AG10803 (cell line): ENCODE results near the gene CCDC137.
A peak's percentile ranks its signal among the peaks of the same experiment; 100 is the strongest.
"Not testable (repeated sequence)": the region's sequence is repeated elsewhere in the genome, so short reads cannot be mapped to it uniquely, and the experiment has no call there.

Source experiments
- DNase-seq: peaks from one replicate; pipeline ENCODE4 v3.0.0; 2010; ENCODE audit warnings: low read depth
- H3K4me3 ChIP-seq: 2 replicates; pipeline ENCODE4 v1.5.1; 2011; ENCODE audit warnings: mild to moderate bottlenecking, low read length, control low read depth
- CTCF ChIP-seq: conservative IDR thresholded peaks from 2 replicates; pipeline ENCODE4 v1.5.1; 2011; ENCODE audit warnings: mild to moderate bottlenecking, low read length, control low read depth, inconsistent platforms

The CCDC137 gene

GRCh38 chr17:81666342-81667191 lies at the start of gene CCDC137, which contains the start of gene OXLD1:
CCDC137 (plus strand) TSS chr17:81666737; CDS start chr17:81666767, 30 bp downstream.
OXLD1 (minus strand) TSS chr17:81666605; CDS start chr17:81666577, 28 bp downstream.
- peak; percentile 97 for DNase-seq
- H3K4me3 ChIP-seq: peak within 1 kb of the TSS; percentile 61
- no peak for TF ChIP-seq CTCF

GRCh38 chr17:81616877-81617276 lies 49.7 kb upstream of the CCDC137 start:
- no peak for TF ChIP-seq CTCF
- no peak for DNase-seq
- H3K4me3 ChIP-seq: no peak overlapping the region

- DNase-seq, H3K4me3 ChIP-seq: not testable (repeated sequence)
These were observed 48.2 kb upstream of the CCDC137 start for GRCh38 chr17:81618307-81618706.

- DNase-seq: no peak
- no peak for TF ChIP-seq CTCF
- no peak overlapping the region for H3K4me3 ChIP-seq
These were observed 44.9 kb upstream of the CCDC137 start for GRCh38 chr17:81621494-81622130.

GRCh38 chr17:81630274-81630673 lies 36.3 kb upstream of the CCDC137 start:
- no peak for TF ChIP-seq CTCF
- no peak overlapping the region for H3K4me3 ChIP-seq
- DNase-seq: no peak

- DNase-seq: no peak
- no peak for TF ChIP-seq CTCF
- H3K4me3 ChIP-seq: no peak overlapping the region
These were observed 35.1 kb upstream of the CCDC137 start for GRCh38 chr17:81631482-81631881.

- no peak for TF ChIP-seq CTCF
- H3K4me3 ChIP-seq: peak overlapping the region; percentile 91
- DNase-seq: no peak
These were observed 31.1 kb upstream of the CCDC137 start for GRCh38 chr17:81635431-81635830.
